Lower leg skin (tissue), 4 donors: ENCODE measurements around the gene MCM8. TPM values are rescaled to one million over a fixed set of nuclear protein-coding genes. Genes with fewer than 3 reads are reported as not detected.

Experiments used
- DNase-seq, 2 donors: peaks; one replicate each; pipeline ENCODE4 v3.0.0-alpha.2; 2019; ENCODE audit warnings: low spot score in 2 of 2
- H3K4me3 ChIP-seq: fragments of 200-600 bp; sonication (generic); 2 replicates; pipeline ENCODE4 v1.5.1; 2017; ENCODE audit warnings: mild to moderate bottlenecking, low read depth; ENCODE audit not compliant: poor library complexity, severe bottlenecking
- POLR2A ChIP-seq, 2 donors: fragments of 450-650 bp; IDR thresholded peaks; one replicate each; pipeline ENCODE4 v1.6.1; 2016 to 2017; ENCODE audit warnings: antibody characterized with exemption in 2 of 2, mild to moderate bottlenecking in 1 of 2, moderate library complexity in 1 of 2
- WGBS, 2 donors: methylation state at CpG; one replicate each; pipeline ENCODE4 v1.1.5; 2018; 5-methylcytosine and 5-hydroxymethylcytosine counted together
- intact Hi-C: fragments of 100-400 bp; cut with DNase I; formaldehyde crosslinking; loops from one replicate; pipeline ENCODE4 v1.15.0; 2023; ENCODE audit warnings: low total_unique reads
- total RNA-seq, 4 donors: library from RNA; depleted of rRNA; stranded (reverse); fragments of >200 nt; gene quantifications; one replicate each; pipeline ENCODE4 v1.1.0, GENCODE V29; 2016
- TF ChIP-seq, protein P1 (sequence below), 3 donors: fragments of 450-650 bp; IDR thresholded peaks; one replicate each; pipeline ENCODE4 v1.5.1; 2016; ENCODE audit warnings: antibody characterized with exemption in 3 of 3, mild to moderate bottlenecking in 3 of 3, moderate library complexity in 2 of 3

The MCM8 gene
- total RNA-seq, 4 donors from 2014 or later, result 2.4 to 5.1 (median 4.3) TPM

DNA sequence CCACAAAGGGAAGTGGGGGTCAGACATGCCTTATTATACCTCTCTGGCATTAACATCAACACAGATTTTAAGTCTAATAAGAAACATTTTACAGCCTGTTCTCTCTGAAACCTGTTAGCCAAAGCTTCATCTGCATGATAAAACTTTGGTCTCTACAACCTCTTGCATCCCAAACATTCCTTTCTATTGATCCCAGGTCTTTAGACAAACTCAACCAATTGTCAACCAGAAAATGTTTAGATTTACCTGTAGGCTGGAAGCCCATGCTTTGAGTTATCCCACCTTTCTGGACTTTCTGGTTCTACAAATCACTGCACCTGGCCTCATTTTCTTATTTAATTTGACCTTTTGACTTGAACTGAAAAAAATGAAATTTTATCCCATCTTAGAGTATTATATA is 20.8 kb downstream of the MCM8 start:
- DNase-seq, result no peak
- no peak for TF ChIP-seq POLR2A (IDR thresholded peaks at IDR 0.05)
- TF ChIP-seq, protein P1, sequence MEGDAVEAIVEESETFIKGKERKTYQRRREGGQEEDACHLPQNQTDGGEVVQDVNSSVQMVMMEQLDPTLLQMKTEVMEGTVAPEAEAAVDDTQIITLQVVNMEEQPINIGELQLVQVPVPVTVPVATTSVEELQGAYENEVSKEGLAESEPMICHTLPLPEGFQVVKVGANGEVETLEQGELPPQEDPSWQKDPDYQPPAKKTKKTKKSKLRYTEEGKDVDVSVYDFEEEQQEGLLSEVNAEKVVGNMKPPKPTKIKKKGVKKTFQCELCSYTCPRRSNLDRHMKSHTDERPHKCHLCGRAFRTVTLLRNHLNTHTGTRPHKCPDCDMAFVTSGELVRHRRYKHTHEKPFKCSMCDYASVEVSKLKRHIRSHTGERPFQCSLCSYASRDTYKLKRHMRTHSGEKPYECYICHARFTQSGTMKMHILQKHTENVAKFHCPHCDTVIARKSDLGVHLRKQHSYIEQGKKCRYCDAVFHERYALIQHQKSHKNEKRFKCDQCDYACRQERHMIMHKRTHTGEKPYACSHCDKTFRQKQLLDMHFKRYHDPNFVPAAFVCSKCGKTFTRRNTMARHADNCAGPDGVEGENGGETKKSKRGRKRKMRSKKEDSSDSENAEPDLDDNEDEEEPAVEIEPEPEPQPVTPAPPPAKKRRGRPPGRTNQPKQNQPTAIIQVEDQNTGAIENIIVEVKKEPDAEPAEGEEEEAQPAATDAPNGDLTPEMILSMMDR (IDR thresholded peaks at IDR 0.05), result no peak
- intact Hi-C loops, result no loop called here
- no peak overlapping the region for H3K4me3 ChIP-seq

GRCh38 chr20:5973172-5973571 is 22.7 kb downstream of the MCM8 start:
- TF ChIP-seq, protein P1 (IDR thresholded peaks at IDR 0.05), result no peak
- TF ChIP-seq POLR2A (IDR thresholded peaks at IDR 0.05), result no peak
- intact Hi-C loops, result no loop called here
- DNase-seq, result no peak
- WGBS, 2 donors, result 90 to 95% methylated on average over 2 of the region's 2 CpGs
- no peak overlapping the region for H3K4me3 ChIP-seq

DNA sequence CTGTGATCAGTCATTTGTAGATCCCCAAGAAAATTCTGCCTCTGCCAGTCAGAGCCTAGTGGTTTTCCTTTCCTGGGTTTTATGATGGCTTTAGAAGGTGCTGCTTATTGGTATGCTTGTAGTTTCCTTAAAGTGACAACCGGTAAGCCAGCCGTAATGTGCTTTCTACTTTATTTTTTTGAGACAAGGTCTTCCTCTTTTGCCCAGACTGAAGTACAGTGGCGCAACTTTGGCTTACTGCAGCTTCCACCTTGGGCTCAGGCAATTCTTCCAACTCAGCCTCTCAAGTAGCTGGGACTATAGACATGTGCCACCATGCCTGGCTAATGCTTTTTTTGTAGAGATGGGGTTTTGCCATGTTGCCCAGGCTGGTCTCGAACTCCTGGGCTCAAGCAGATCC is 23.5 kb downstream of the MCM8 start:
- no peak for DNase-seq
- no peak for TF ChIP-seq POLR2A (IDR thresholded peaks at IDR 0.05)
- TF ChIP-seq, protein P1 (IDR thresholded peaks at IDR 0.05), result no peak
- 90 to 91% methylated on average over 4 of the region's 4 CpGs for WGBS, 2 donors
- H3K4me3 ChIP-seq, result no peak overlapping the region
- intact Hi-C loops, result no loop called here

DNA sequence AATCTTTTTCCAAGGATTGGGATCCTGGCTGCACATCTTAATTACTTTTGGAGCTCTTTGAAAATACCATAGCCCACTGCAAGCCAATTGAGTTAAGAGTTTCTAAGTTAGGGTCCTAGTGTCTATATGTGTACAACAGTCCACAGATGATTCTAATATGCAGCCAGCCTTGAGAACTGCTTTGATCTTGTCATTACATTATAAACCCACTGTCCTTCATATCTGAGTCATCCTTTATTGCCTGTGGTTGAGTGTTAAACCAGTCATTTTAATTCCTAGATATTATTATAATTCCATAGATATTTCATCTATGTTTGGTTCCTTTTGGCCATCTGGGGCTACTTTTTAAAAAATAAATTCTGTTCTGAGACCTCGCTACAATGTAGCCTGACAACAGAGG is 24.1 kb downstream of the MCM8 start:
- 96 to 100% methylated on average over 1 of the region's 1 CpG for WGBS, 2 donors

GRCh38 chr20:5975778-5976177 is 25.3 kb downstream of the MCM8 start:
- WGBS, 2 donors, result 63 to 73% methylated on average over 2 of the region's 2 CpGs
- no peak overlapping the region for H3K4me3 ChIP-seq
- no peak for TF ChIP-seq POLR2A (IDR thresholded peaks at IDR 0.05)
- TF ChIP-seq, protein P1 (IDR thresholded peaks at IDR 0.05), result no peak
- DNase-seq, result no peak
- intact Hi-C loops, result no loop called here

More for the DNA sequence above, 24.1 kb downstream of the MCM8 start:
- no peak overlapping the region for H3K4me3 ChIP-seq
- no peak for TF ChIP-seq POLR2A (IDR thresholded peaks at IDR 0.05)
- TF ChIP-seq, protein P1 (IDR thresholded peaks at IDR 0.05), result no peak
- no peak for DNase-seq
- intact Hi-C loops, result no loop called here

DNA sequence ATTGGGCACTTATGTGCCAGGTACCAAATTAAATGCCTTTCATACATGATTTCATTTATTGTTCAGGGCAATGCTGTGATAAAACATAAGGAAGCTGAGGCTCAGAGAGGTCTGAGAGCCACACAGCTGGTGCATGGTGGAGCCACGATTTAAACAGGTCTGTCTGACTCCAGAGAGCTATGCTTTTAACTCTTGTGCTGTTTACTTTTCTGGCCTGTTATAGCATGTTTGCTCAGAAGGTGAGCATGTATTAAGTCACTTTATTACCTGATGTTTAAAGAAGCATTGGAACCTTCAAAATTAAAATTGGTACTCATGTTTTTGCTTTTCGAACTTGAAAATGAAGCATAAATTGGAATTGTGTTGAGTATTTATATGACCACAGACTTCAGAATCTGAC is 26.8 kb downstream of the MCM8 start:
- intact Hi-C loops, result no loop called here
- WGBS, 2 donors, result 74 to 79% methylated on average over 2 of the region's 2 CpGs
- no peak for DNase-seq
- TF ChIP-seq, protein P1 (IDR thresholded peaks at IDR 0.05), result no peak
- TF ChIP-seq POLR2A (IDR thresholded peaks at IDR 0.05), result no peak
- H3K4me3 ChIP-seq, result no peak overlapping the region
